ENCODE measurements around the gene ABCA3.
"Not testable (repeated sequence)": the region's sequence is repeated elsewhere in the genome, so short reads cannot be mapped to it uniquely, and the experiment has no call there.

ABCA3 gene

DNA sequence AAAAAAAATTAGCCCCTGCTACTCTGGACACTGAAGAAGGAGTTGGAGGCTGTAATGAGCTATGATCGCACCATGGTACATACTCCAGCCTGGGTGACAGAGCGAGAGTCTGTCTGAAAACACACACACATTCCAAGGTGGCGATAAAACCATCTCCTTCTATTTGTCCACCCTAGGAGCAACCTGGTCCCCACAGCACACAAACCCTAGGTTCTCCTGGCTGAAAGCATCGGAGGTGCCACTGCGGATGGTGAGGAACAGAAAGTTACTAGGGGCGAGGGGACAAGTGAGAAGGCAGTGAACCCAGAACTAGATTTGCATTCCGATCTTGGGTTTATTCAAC, 87.8 kb downstream of the ABCA3 start:
- DNase-seq (ENCODE audit: low read depth): no peak

DNA sequence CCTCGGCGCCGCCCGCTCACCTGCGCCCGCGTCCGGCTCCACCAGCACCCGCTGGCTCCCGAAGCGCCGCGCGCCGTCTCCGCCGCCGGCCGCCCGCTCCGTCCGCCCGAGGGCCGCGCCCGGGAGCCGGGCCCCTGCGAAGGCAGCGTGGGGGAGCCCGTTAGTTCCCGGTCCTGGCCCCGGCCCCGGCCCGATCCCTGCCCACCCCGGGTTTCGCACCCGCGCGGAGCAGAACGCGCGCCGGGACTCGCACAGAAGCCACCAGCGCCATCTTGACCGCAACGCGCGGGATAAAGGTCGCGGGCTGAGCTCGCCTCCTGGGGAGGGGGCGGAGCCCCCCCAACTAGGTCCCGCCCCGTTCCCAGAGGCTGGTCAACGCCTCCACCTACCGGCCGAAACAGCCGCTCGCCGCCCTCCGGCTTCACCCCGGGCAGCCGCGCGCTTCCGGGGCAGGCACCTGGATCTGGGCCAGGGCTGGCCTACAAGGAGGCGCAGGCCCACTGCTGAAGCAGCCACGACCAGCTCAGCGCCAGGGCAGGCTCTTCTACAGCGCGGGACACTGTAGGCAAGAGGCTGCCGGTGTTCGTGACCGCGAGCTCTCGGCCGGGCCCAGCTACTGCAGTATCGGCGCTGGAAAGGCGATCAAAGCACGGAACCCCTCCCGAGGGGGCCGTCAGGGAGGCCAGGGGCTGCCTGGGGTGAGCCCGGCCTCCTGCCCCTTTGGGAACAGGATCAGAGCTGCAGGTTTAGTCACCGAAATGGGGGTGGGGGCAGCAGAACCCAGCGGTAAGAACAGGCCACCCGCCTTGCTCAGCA, 89.0 kb downstream of the ABCA3 start, which contains the start of gene ECI1:
ECI1 (minus strand) TSS at position 292 of the 816 bp plus-strand sequence; CDS start at position 271, 21 bp downstream.
- peak; percentile 91 for DNase-seq (ENCODE audit: low read depth)

DNA sequence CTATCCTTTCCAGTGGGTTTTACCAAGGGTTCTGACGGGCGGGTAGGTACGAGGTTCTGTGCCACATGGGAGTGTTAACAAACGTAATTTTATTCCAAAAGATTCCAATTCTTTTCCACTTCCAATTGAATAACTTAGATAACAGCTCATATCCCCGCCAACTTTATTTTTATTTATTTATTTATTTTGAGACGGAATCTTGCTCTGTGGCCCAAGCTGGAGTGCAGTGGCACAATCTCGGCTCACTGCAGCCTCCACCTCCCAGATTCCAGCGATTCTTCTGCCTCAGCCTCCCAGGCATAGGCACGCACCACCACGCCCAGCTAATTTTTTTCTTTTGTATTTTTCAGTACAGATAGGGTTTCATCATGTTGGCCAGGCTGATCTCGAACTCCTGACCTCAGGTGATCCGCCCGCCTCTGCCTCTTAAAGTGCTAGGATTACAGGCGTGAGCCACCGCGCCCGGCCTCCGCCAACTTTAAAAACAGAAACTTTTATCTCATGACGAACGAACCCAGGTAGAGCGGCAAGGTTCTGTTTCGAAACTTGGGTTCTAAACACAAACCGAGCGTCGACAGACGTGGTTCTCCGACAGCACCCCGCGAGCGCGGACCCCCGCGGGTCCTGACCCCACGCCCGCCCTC, 89.8 kb downstream of the ABCA3 start:
- DNase-seq (ENCODE audit: low read depth): no peak

DNA sequence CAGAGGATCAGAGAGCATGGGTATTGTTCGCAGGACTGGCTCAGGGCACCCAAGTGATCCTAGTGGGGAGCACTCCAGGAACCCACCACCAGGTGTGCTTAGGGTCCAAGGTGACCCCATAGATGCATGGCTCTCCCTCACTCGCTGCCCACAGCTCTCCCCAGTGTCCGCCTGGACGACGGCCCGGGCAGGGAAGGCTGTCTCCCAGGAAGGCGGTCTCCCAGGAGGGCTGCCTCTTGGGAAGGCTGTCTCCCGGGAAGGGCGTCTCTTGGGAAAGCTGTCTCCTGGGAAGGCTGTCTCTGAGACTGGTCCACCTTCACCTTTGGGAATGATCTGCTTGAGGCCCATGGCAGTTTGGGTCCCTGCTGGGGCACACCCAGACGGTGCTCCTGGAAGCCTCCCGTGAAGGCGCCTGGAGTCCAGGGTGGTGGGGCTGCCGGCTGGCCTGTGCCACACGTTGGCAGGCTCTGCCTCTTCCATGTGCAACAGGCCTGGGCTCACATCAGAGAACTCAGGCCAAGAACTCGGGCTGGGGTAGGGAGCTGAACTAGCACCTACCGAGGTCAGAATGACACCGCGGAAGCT, 94.1 kb downstream of the ABCA3 start:
- no peak for DNase-seq (ENCODE audit: low read depth)

DNA sequence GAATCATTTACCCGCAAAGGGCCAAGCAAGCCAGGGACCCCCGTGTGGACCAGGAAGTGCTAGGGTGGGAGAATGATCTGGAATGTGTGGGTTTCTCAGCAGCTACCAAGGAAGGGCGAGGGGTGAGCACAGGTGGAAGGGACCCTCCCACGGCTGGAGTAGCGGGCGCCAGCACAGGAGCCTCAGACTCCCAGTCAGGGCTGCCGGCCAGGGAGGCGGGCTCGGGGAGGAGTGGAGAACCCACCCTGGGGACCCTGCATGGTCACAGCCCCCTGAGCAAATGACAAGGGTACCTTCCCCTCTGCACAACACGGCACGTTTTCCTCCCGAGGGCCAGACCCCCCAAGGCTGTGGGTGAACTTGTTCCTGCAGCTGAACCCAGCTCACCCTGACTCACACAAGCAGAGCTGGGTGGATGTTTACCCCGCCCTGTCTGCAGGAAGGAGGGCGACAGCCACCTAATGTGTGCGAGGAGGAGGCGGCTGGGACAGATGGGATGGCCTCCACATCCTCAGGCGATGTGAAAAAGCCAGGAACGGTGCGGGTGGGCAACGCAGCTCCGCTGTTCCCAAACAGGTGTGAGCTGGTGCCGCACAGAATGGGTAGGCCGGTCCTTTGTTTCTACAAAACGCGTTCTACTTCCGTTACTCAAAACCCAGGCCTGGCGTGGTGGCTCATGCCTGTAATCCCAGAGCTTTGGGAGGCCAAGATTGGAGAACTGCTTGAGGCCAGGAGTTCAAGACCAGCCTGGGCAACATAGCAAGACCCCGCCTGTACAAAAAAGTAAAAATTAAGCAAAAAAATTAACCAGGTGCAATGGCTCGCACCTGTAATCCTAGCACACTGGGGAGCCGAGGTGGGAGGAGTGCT, 95.4 kb downstream of the ABCA3 start:
- DNase-seq (ENCODE audit: low read depth): no peak

DNA sequence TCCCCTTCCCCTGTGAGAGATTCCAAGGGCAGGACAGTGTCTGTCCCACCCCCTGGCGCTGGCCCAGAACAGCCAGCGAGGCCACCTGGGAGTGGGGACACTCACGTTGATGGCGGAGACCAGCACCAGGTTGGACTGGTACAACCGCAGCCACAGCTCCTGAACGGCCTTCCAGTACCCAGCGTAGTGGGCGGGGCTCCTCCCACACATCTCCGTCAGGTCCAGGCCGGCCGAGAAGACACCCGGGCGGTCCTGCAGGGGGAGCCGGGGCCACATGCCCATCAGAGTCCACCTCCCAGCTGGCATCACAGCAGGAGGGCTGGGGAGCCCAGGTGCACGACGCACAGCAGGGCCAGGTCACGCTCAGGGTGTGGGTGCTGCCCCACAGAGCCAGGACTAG, 96.2 kb downstream of the ABCA3 start:
- no peak for DNase-seq (ENCODE audit: low read depth)

DNA sequence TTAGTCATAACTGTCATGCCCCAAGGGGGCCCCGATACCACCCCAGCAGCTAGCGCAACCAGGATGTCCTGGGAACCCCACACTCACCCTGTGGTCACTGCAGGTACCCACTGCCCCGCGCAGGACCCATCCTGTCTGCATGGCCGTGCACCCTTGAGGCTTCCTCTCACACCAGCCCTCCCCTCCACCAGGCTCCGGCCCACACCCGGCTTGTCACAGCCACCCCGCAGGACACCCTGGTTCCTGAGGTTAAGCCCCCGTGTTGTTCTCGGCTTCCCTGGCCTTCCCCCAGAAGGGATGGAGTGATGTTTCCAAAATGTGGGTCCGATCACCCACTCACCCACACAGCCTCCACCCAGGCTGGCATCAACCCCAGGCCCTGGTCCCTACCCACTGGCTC, 96.7 kb downstream of the ABCA3 start:
- no peak for DNase-seq (ENCODE audit: low read depth)

DNA sequence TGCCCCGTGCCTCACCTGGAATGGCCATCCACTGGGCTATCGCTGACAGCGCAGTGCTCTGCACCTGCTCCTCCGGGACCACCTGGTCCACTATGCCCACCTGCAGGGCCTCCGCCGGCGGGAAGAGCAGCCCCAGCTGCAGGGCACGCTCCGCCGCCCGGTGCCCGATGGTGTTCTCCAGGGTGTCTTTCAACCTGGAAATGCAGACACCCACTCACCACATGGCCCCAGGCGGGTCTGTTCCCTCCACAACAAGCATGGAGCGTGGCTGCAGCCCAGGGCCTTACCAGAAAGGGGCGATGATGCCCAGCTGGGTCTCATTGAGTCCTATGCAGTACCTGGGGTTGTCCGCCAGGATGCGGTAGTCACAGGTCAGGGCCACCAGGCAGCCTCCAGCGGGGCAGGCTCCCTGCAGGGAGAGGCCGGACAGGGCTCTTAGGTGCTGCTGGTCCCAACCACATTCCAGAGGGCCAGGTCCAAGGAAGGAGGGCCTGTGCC, 97.4 kb downstream of the ABCA3 start:
- DNase-seq (ENCODE audit: low read depth): no peak

DNA sequence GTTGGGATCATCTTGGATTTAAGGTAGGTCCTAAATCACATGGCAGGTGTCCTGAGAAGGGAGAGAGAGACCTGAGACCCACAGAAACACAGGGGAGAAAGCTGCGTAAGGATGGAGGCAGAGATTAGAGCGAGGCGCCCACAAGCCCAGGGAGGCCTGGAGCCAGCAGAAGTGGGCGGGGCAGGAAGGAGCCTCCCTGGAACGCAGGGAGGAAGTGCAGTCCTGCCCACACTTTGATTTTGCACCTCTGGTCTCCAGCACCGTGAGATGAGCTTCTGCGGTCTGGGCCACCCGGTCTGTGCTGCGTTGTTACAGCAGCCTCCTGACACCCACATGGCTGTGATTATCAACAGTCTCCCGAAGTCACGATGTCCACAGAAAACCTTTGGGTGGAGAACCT, 97.9 kb downstream of the ABCA3 start:
- no peak for DNase-seq (ENCODE audit: low read depth)

DNA sequence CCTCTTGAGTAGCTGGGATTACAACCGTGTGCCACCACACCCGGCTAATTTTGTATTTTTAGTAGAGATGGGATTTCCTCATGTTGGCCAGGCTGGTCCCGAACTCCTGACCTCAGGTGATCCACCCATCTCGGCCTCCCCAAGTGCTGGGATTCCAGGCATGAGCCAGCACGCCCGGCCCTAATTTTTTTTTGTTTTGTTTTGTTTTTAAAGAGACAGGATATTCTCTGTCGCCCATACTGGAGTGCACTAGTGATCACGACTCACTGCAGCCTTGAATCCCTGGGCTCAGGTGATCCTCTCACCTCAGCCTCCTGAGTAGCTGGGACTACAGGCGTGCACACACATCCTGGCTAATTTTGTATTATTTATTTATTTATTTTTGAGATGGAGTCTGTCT, 100.2 kb downstream of the ABCA3 start:
- not testable (repeated sequence) for DNase-seq (ENCODE audit: low read depth)

DNA sequence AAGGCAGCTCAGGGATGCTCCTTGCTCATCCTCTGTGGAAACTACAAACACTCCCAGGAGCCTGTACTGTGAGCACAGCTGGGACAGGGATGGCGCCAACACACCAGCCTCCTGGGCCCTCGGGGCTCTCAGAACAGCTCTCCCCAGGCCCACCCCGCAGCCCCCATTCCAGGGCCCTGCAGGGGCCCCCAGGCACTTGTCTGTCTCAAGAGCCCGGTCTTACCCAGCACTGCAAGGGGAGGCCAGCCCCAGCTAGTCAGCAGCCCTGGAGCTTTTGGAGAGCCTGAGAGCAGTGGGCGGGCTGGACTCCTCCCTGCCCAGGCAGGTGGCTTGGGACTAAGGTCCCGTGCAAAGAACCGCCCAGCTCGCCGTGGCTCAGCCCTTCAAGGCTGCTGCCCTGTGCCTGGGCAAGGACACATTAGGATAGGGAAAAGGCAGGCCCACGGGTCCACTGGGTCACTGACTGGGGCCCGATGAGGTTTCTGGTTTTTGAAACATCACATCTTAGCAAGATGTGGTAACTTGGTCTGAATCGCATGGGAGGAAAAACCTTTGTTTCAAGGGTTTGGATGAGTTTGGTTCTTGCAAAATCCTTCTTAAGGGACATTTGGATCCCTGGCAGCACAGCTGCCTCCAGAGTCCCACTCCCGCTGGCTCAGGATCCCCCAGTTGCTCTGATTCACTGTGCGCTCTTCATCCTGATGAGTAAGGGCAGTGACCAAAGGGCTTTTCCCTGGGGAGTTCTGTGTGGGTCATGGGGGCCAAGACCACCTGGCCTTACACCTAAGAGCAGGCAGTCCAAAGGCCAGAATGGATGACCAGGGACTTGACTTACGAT, 101.5 kb downstream of the ABCA3 start:
- no peak for DNase-seq (ENCODE audit: low read depth)

DNA sequence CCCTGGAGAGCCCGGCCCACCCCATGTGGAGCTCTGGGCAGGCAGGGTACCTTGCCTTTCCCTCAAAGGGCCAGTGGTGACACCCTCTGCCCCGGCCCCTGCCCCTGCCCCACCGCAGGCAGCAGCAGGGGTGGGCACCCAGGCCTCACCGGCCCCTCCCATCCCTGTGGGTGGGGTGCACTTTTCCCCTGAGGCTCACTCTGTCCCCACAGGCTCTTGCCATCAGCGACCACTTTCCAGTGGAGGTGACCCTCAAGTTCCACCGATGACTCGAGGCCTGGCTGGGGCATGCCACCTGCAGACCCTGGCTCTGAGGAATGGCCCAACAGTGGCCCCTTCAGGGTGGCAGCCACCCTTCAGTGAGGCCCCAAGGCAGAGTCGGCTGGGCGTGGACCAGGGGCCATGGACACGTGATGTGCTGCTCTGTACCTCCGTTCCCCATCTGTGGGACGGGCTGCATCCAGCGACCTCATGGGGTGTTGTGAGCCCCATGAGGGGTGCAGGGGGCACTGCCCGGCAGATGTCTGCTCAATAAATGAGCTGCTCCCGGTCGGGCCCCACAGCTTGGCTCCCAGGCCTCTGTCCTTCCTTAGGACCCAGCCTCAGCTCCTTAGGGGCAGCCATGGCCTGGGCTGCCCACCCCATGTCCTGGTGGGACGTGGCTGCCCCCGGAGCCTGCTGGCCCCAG, 102.2 kb downstream of the ABCA3 start:
- no peak for DNase-seq (ENCODE audit: low read depth)

DNA sequence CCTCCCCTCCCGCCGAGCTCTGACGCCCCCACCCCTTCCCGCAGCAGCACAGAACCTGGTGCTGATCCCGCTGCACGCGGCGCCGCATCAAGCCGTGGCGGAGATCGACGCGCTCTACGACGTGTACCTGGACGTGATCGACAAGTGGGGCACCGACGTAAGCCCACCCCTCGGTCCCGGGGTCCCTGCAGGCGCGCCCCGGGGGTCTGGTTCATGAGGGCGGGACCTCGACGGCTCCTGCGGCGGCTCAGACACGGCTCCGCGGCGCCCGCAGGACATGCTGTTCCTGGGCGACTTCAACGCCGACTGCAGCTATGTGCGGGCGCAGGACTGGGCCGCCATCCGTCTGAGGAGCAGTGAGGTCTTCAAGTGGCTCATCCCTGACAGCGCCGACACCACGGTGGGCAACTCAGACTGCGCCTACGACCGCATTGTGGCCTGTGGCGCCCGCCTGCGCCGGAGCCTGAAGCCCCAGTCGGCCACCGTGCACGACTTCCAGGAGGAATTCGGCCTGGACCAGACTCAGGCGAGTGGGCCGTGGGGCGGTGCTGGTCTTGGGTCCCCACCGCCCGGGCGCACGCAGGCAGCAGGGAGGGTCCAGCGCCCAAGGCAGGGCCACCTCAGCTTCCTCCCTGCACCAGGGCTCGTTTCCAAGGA, 102.9 kb downstream of the ABCA3 start:
- no peak for DNase-seq (ENCODE audit: low read depth)

DNA sequence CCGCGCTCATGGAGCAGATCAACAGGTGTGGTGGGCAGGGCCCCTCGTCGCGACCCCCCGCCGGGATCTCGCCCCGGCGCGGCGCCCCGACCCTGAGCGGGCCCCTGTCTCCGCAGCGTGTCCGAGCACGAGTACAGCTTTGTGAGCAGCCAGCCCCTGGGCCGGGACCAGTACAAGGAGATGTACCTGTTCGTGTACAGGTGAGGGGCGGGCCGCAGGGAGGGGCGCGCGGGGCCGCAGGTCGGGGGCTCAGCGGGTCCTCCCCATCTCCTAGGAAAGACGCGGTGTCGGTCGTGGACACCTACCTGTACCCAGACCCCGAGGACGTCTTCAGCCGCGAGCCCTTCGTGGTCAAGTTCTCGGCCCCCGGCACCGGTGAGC, 103.4 kb downstream of the ABCA3 start:
- no peak for DNase-seq (ENCODE audit: low read depth)

DNA sequence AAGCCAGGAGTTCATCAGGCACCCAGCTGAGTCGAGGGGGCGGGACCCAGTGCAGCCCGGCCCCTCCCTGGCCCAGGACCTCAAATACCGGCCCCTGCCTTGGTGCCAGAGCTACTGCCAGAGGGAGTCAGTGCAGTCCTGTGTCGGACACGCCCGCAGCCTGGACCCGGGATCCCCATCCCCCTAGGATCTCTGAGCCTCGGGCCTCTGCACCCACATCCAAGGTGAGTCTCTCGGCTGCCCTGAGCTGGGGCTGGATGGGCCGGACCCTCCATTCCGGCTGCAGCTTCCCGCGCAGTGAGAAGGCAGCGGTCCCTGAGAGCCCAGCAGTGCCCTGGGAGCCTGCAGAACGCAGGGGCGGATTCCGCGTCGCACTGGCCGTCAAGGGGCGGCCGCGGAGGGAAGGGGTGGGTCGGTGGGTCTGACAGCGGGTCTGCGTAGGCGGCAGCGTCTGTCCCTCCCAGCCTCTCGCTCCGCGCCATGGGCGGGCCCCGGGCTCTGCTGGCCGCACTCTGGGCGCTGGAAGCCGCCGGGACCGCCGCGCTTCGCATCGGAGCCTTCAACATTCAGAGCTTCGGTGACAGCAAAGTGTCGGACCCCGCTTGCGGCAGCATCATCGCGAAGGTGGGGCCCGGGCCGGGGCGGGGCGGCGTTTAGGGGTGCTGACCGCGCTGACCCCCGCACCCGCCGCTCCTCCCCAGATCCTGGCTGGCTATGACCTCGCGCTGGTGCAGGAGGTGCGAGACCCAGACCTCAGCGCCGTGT, 104.0 kb downstream of the ABCA3 start, which contains the start of gene DNASE1L2:
DNASE1L2 (plus strand) TSS at position 108 of the 765 bp plus-strand sequence; CDS start at position 481, 373 bp downstream.
- no peak for DNase-seq (ENCODE audit: low read depth)

DNA sequence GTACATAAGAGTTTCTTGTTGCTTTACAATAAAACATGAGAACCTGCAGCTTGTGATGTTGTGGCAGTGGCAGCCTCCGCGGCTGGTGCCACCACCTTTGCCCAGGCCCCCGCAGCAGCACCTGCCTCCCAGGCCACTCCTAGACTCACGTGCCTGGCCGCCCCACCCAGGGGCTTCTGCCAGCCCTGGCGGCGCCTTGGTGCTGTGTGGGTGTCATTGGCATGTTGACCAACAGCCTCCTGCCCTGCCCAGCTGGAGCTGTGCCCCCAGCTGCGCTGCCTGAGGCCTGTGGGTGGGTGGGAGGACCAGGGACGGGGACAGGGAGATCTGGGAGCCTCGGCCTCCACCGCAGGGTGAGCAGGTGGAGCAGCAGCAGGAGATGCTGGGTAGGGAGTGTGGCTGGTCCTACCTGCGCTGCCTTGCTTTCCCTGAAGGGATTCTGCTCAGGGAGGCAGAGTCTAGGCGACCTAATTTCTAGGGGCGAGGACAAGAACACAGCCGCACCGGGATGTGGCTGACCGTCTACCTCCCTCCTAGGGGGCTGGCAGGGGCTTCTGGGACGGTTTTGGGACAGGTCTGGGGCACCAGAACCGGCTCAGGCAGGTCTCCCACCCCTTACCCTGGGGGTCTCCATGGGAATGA, 104.7 kb downstream of the ABCA3 start:
- no peak for DNase-seq (ENCODE audit: low read depth)

DNA sequence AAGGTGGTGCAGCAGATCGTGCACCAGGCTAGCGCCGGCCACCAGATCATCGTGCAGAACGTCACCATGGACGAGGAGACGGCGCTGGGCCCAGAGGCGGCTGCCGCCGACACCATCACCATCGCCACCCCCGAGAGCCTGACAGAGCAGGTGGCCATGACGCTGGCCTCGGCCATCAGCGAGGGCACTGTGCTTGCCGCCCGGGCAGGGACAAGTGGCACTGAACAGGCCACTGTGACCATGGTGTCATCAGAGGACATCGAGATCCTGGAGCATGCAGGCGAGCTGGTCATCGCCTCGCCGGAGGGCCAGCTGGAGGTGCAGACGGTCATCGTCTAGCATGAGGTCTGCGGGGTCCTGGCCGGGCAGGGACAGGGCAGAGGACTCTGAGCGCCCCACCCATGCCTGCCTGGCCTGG, 105.3 kb downstream of the ABCA3 start:
- DNase-seq (ENCODE audit: low read depth): no peak

DNA sequence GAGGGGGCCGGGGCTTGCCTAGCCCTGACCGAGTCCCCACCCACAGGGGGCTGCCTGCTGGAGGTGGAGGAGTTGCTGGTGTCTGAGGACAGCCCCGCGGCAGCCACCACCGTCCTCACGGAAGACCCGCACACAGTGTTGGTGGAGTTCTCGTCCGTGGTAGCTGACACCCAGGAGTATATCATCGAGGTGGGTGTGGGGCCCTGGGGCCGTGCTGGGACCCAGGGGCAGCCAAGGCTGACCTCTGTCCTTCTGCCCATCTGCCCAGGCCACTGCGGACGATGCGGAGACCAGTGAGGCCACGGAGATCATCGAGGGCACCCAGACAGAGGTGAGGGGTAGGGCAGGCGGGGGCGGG, 105.7 kb downstream of the ABCA3 start:
- no peak for DNase-seq (ENCODE audit: low read depth)
